Left lung (tissue), 10 donors: ENCODE measurements around the gene MRPL45. TPM values are rescaled to one million over a fixed set of nuclear protein-coding genes. Genes with fewer than 3 reads are reported as not detected.

ENCODE experiments used
- ATAC-seq: fragments of 200-7000 bp; cut with Tn5 transposase; one replicate; pipeline ENCODE4 v1.9.1; 2020; ENCODE audit warnings: moderate library complexity
- DNase-seq, 4 donors: peaks; one replicate each; pipeline ENCODE4 v3.0.0-alpha.2; 2013 to 2020
- H3K27ac ChIP-seq, 2 donors: fragments of 200-600 bp; sonication (generic) in 1 of 2; one replicate each; pipeline versions ENCODE4 v1.5.0 to v1.8.0; 2020 to 2021
- H3K27me3 ChIP-seq, 2 donors: fragments of 200-600 bp; sonication (generic) in 1 of 2; one replicate each; pipeline versions ENCODE4 v1.5.0 to v1.8.0; 2020 to 2021
- H3K36me3 ChIP-seq, 2 donors: fragments of 200-600 bp; sonication (generic) in 1 of 2; one replicate each; pipeline versions ENCODE4 v1.5.0 to v1.8.0; 2020 to 2021
- H3K4me1 ChIP-seq, 2 donors: fragments of 200-600 bp; one replicate each; pipeline ENCODE4 v1.8.0; 2021
- H3K4me3 ChIP-seq, 2 donors: fragments of 200-600 bp; sonication (generic) in 1 of 2; one replicate each; pipeline versions ENCODE4 v1.5.0 to v1.8.0; 2020 to 2021; ENCODE audit warnings: mild to moderate bottlenecking in 1 of 2
- H3K9me3 ChIP-seq, 2 donors: fragments of 200-600 bp; sonication (generic) in 1 of 2; one replicate each; pipeline versions ENCODE4 v1.5.0 to v1.8.0; 2020 to 2021
- intact Hi-C, 2 donors: fragments of 100-400 bp; cut with DNase I; formaldehyde crosslinking; loops; one replicate each; pipeline versions ENCODE4 v1.11.2 to v1.14.2; 2022
- polyA plus RNA-seq, 6 donors: library from polyadenylated mRNA; unstranded; fragments of 120-200 nt; gene quantifications; one replicate each; pipeline ENCODE4 v1.2.1, GENCODE V29; 2013; ENCODE audit not compliant: insufficient read length in 6 of 6
- total RNA-seq, 2 donors: library from RNA; stranded (reverse); fragmentation: NEBNext Ultra II Directional; extraction: Animal tissue kit (Norgen Biotek cat#: 25700); gene quantifications; one replicate each; pipeline ENCODE4 v1.2.1, GENCODE V29; 2021
- TF ChIP-seq, protein P1 (sequence below), 2 donors: fragments of 200-600 bp; sonication (generic) in 1 of 2; IDR thresholded peaks; one replicate each; pipeline versions ENCODE4 v1.5.0 to v1.8.0; 2021; ENCODE audit warnings: antibody characterized with exemption in 2 of 2
- donor health status: DM: no; HTN: yes; CAD: no.
- donor health status: DM: no; HTN: no; CAD: no.

The MRPL45 gene
- total and polyA plus RNA-seq, 8 donors: 24.4 to 63.3 (median 56.0) TPM

DNA sequence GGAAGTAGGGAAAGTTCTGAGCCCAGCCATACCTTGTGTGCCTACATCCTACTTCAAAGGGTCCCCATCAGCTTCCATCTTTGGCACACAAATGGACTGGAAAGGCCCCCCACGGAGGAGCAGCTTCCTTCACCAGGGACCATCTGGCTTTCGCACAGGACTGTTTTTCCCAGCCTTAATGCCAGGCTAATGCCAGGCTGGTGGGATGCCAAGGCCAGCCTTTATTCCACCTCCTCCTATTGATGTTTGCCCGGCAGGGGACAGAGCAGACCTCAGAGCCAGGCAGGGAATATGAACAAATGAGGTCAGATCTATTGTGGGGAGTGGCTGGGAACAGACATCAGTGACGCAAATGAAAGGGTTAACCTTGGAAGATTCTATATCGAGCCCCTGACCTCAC, 41.1 kb downstream of the MRPL45 start:
- no peak overlapping the region for H3K4me3 ChIP-seq
- DNase-seq: no peak
- no peaks in the 10 kb centered on the region for H3K27me3 ChIP-seq
- no peak overlapping the region for H3K27ac ChIP-seq
- no peak for ATAC-seq
- no peaks in the 10 kb centered on the region for H3K36me3 ChIP-seq
- intact Hi-C loops: no loop called here
- no peaks in the 10 kb centered on the region for H3K4me1 ChIP-seq
- no peaks in the 10 kb centered on the region for H3K9me3 ChIP-seq
- TF ChIP-seq, protein P1, sequence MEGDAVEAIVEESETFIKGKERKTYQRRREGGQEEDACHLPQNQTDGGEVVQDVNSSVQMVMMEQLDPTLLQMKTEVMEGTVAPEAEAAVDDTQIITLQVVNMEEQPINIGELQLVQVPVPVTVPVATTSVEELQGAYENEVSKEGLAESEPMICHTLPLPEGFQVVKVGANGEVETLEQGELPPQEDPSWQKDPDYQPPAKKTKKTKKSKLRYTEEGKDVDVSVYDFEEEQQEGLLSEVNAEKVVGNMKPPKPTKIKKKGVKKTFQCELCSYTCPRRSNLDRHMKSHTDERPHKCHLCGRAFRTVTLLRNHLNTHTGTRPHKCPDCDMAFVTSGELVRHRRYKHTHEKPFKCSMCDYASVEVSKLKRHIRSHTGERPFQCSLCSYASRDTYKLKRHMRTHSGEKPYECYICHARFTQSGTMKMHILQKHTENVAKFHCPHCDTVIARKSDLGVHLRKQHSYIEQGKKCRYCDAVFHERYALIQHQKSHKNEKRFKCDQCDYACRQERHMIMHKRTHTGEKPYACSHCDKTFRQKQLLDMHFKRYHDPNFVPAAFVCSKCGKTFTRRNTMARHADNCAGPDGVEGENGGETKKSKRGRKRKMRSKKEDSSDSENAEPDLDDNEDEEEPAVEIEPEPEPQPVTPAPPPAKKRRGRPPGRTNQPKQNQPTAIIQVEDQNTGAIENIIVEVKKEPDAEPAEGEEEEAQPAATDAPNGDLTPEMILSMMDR (IDR thresholded peaks at IDR 0.05): no peak

DNA sequence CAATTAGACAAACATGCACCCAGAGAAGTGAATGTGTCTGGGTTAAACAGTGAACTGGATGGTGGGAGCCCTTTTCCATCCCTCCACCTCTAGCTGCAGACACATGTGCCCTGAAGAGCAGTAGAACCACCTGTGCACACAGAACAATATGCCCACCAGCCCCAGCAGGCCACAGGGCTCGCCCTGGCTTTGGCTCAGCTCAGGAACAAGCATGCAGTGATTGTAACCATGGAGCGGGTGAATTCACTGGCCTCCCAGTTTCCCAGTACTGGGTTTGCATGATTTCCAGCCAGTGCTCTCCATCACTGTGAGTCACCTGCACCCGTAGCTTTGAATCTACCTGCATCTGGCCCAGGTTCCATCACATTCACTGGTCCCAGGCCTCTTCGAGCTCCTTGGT, 41.6 kb downstream of the MRPL45 start:
- Histone ChIP-seq H3K9me3 (no peaks in the 10 kb centered on the region), H3K27ac (no peak overlapping the region), H3K36me3 (no peaks in the 10 kb centered on the region), H3K27me3 (no peaks in the 10 kb centered on the region), H3K4me1 (no peaks in the 10 kb centered on the region), H3K4me3 (no peak overlapping the region)
- DNase-seq: no peak
- intact Hi-C loops: no loop called here
- ATAC-seq: no peak
- TF ChIP-seq, protein P1 (IDR thresholded peaks at IDR 0.05): no peak

DNA sequence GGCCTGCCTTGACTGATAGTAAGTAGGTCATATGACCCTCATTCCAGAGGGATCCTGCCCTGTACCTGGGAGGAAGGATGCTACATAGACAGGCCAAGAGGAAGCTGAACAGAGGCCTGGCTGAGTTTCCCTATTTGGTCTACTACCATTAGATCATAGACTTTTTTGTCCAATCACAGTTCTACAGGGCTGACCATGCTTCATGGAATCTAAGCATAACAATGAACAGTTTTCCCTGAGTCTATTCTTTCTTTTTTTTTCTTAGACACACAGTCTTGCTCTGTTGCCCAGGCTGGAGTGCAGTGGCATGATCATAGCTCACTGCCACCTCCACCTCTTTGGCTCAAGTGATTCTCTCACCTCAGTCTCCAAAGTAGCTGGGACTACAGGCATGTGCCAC, 42.9 kb downstream of the MRPL45 start:
- DNase-seq (no peak), ATAC-seq (no peak)
- Histone ChIP-seq H3K4me1 (no peaks in the 10 kb centered on the region), H3K27ac (no peak overlapping the region), H3K27me3 (no peaks in the 10 kb centered on the region), H3K9me3 (no peaks in the 10 kb centered on the region), H3K4me3 (no peak overlapping the region), H3K36me3 (no peaks in the 10 kb centered on the region)
- TF ChIP-seq, protein P1 (IDR thresholded peaks at IDR 0.05): no peak
- intact Hi-C loops: no loop called here

DNA sequence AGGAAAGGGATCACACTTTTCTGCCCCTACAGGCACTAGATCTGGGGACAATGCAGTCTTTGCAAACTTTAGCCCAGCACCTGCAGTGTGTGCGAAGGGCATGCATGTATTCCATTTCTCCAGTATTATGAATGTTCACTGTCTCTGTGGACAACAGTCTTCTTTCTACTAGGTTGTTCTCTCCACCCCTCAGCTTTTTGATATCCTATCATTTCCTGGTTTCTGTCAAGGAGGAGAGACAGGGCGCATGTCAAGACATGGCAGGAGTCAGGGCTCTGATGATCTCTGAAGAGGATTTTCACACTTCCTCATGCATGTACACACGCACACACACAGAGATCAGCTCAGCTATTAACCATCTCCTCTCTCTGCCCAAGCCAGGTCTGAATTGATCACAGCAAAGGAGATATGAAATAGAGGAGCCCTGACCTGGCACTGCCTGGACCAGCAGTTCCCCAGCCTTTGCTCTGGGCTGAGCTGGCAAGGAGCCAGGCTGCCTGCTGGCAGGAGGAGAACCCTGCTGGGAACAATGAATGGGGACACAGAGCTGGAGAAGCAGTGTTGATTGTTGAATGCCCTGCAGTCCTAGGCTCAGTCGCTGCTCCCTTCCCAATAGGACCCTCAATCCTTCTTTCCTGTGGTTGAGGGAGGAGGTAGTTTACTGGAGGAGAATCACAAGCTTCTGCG, 44.2 kb downstream of the MRPL45 start:
- intact Hi-C loops: no loop called here
- TF ChIP-seq, protein P1 (IDR thresholded peaks at IDR 0.05): no peak
- Histone ChIP-seq H3K36me3 (no peaks in the 10 kb centered on the region), H3K27ac (no peak overlapping the region), H3K4me1 (no peaks in the 10 kb centered on the region), H3K27me3 (no peaks in the 10 kb centered on the region), H3K9me3 (no peaks in the 10 kb centered on the region), H3K4me3 (no peak overlapping the region)
- peak in 2 of 4 donors; percentile 63 to 81 for DNase-seq
- peak; percentile 51 for ATAC-seq

DNA sequence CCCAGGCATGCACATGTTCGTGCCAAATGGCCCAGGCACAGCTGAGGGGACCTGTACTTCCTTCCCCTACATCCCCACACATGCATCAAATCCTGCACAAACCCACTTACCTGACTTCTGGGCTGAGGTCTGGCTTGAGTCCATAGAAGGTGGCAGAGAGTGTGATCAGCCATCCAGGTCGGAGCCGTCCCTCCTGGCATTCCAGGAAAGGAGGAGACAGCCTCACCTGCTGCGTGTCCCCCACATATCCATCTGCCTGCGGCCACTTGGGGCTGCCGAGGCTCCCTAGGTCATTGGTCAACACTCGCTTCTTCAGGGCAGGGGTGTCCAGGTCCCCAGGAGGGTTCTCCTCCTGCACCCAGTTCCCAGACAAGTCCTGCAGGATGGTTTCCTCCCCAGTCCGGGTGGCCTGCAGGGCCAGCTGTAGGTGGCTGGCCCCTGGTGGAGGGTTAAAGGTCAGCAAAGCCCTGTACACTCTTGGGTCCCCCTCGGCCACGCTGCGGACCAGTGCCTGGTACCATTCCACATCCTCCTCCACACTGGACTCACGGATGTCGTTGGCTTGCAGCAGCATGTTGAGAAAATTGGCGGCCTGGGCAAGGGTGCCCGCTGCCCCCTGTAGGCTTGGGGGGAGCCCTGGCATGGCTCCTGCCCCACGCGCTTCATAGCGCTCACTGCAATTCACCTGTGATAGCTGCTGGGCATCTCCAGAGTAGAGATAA, 46.1 kb downstream of the MRPL45 start:
- Histone ChIP-seq H3K36me3 (no peaks in the 10 kb centered on the region), H3K4me1 (no peaks in the 10 kb centered on the region), H3K9me3 (no peaks in the 10 kb centered on the region), H3K27ac (no peak overlapping the region), H3K4me3 (no peak overlapping the region), H3K27me3 (no peaks in the 10 kb centered on the region)
- intact Hi-C loops: no loop called here
- ATAC-seq (no peak), DNase-seq (no peak)
- TF ChIP-seq, protein P1 (IDR thresholded peaks at IDR 0.05): no peak
